Astrocyte (in vitro differentiated cells and primary cell): ENCODE measurements around the gene C11orf54.

ENCODE experiments used
- EZH2 ChIP-seq: IDR thresholded peaks from 2 replicates; pipeline ENCODE4 v1.6.1; 2012; ENCODE audit warnings: mild to moderate bottlenecking, low read length, inconsistent platforms; ENCODE audit not compliant: insufficient read depth
- TF ChIP-seq, protein P1 (sequence below): IDR thresholded peaks from 2 replicates; pipeline ENCODE4 v1.5.1; 2011; ENCODE audit warnings: low read depth, mild to moderate bottlenecking, inconsistent platforms, low read length, moderate library complexity; ENCODE audit not compliant: insufficient read depth

DNA sequence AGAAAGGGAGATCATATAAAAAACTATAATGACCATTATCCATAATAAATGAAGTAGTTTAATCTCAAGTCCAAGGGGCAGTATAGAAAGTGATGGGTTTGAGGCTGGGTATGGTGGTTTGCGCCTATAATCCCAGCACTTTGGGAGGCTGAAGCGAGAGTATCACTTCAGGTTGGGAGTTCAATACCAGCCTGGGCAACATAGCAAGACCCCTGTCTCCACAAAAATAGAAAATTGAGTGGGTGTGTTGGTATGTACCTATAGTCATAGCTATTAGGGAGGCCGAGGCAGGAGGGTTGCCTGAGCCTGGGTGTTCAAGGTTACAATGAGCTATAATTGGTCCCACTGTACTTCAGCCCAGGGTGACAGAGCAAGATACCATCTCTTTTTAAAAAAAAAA lies 66.5 kb downstream of the C11orf54 start:
- TF ChIP-seq, protein P1, sequence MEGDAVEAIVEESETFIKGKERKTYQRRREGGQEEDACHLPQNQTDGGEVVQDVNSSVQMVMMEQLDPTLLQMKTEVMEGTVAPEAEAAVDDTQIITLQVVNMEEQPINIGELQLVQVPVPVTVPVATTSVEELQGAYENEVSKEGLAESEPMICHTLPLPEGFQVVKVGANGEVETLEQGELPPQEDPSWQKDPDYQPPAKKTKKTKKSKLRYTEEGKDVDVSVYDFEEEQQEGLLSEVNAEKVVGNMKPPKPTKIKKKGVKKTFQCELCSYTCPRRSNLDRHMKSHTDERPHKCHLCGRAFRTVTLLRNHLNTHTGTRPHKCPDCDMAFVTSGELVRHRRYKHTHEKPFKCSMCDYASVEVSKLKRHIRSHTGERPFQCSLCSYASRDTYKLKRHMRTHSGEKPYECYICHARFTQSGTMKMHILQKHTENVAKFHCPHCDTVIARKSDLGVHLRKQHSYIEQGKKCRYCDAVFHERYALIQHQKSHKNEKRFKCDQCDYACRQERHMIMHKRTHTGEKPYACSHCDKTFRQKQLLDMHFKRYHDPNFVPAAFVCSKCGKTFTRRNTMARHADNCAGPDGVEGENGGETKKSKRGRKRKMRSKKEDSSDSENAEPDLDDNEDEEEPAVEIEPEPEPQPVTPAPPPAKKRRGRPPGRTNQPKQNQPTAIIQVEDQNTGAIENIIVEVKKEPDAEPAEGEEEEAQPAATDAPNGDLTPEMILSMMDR = no peak
- TF ChIP-seq EZH2 = no peak
